ENCODE measurements around the gene GALNS. TPM values are rescaled to one million over a fixed set of nuclear protein-coding genes. Genes with fewer than 3 reads are reported as not detected.

The GALNS gene
- polyA plus RNA-seq, 1 donor from 2014 or later = 8.4 TPM

- Mint-ChIP-seq H3K36me3 (no peaks in the 10 kb centered on the region), H3K27ac (no peak overlapping the region), H3K4me3 (no peak overlapping the region), H3K27me3 (no peaks in the 10 kb centered on the region), H3K4me1 (peaks cover 0 to 6% (median 0%) of the 10 kb centered on the region in 3 donors), H3K9me3 (no peaks in the 10 kb centered on the region)
Measured at GRCh38 chr16:88818575-88818874, 38.2 kb downstream of the GALNS start.

- Mint-ChIP-seq H3K4me1 (peaks cover 0 to 6% (median 0%) of the 10 kb centered on the region in 3 donors), H3K9me3 (no peaks in the 10 kb centered on the region), H3K27ac (no peak overlapping the region), H3K36me3 (no peaks in the 10 kb centered on the region), H3K27me3 (no peaks in the 10 kb centered on the region), H3K4me3 (no peak overlapping the region)
Measured at GRCh38 chr16:88817785-88818574, 38.8 kb downstream of the GALNS start.

GRCh38 chr16:88816736-88817535 lies 39.8 kb downstream of the GALNS start:
- H3K27me3 Mint-ChIP-seq = no peaks in the 10 kb centered on the region
- H3K4me3 Mint-ChIP-seq = peak overlapping the region in 1 of 4 donors; percentile 17
- H3K9me3 Mint-ChIP-seq = no peaks in the 10 kb centered on the region
- H3K27ac Mint-ChIP-seq = peak overlapping the region in 1 of 3 donors; percentile 35
- no peaks in the 10 kb centered on the region for H3K36me3 Mint-ChIP-seq
- peaks cover 0 to 6% (median 2%) of the 10 kb centered on the region in 3 donors for H3K4me1 Mint-ChIP-seq

GRCh38 chr16:88815901-88816589 lies 40.7 kb downstream of the GALNS start:
- Mint-ChIP-seq H3K27me3 (no peaks in the 10 kb centered on the region), H3K36me3 (no peaks in the 10 kb centered on the region), H3K9me3 (no peaks in the 10 kb centered on the region), H3K4me1 (peaks cover 0 to 6% (median 3%) of the 10 kb centered on the region in 3 donors), H3K27ac (peak overlapping the region in 1 of 3 donors; percentile 32), H3K4me3 (no peak overlapping the region)

- no peaks in the 10 kb centered on the region for H3K27me3 Mint-ChIP-seq
- no peaks in the 10 kb centered on the region for H3K36me3 Mint-ChIP-seq
- H3K4me1 Mint-ChIP-seq = peaks cover 0 to 6% (median 4%) of the 10 kb centered on the region in 3 donors
- peak overlapping the region in 1 of 3 donors; percentile 46 for H3K27ac Mint-ChIP-seq
- H3K4me3 Mint-ChIP-seq = no peak overlapping the region
- no peaks in the 10 kb centered on the region for H3K9me3 Mint-ChIP-seq
Measured at GRCh38 chr16:88815227-88815626, 41.5 kb downstream of the GALNS start.

DNA sequence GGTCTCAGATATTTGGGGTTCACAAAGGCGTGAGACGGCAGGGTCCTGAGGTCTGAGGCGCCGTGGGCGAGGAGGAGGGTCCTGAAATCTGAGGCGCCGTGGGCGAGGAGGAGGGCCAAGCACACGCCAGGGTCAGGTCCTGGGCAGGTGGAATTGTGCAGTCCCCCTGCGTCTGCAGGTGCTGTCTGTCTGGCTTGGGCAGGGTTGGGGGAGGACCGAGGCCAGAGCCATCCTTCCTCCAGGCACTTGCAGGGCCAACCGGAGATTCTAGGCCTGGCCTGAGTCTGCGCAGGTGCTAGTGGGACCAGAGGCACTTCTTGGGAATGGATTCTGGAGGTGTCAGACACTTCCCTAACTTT lies 42.6 kb downstream of the GALNS start:
- Mint-ChIP-seq H3K27me3 (no peaks in the 10 kb centered on the region), H3K36me3 (no peaks in the 10 kb centered on the region), H3K27ac (peak overlapping the region in 1 of 3 donors; percentile 78), H3K4me3 (peak overlapping the region in 2 of 4 donors; percentile 23 to 75), H3K4me1 (peaks cover 0 to 8% (median 6%) of the 10 kb centered on the region in 3 donors), H3K9me3 (no peaks in the 10 kb centered on the region)

- H3K36me3 Mint-ChIP-seq = no peaks in the 10 kb centered on the region
- H3K27ac Mint-ChIP-seq = peak overlapping the region in 1 of 3 donors; percentile 78
- no peaks in the 10 kb centered on the region for H3K27me3 Mint-ChIP-seq
- H3K4me1 Mint-ChIP-seq = peaks cover 0 to 8% (median 6%) of the 10 kb centered on the region in 3 donors
- H3K9me3 Mint-ChIP-seq = no peaks in the 10 kb centered on the region
- peak overlapping the region in 2 of 4 donors; percentile 23 to 75 for H3K4me3 Mint-ChIP-seq
Measured at GRCh38 chr16:88813269-88814143, 43.2 kb downstream of the GALNS start.

DNA sequence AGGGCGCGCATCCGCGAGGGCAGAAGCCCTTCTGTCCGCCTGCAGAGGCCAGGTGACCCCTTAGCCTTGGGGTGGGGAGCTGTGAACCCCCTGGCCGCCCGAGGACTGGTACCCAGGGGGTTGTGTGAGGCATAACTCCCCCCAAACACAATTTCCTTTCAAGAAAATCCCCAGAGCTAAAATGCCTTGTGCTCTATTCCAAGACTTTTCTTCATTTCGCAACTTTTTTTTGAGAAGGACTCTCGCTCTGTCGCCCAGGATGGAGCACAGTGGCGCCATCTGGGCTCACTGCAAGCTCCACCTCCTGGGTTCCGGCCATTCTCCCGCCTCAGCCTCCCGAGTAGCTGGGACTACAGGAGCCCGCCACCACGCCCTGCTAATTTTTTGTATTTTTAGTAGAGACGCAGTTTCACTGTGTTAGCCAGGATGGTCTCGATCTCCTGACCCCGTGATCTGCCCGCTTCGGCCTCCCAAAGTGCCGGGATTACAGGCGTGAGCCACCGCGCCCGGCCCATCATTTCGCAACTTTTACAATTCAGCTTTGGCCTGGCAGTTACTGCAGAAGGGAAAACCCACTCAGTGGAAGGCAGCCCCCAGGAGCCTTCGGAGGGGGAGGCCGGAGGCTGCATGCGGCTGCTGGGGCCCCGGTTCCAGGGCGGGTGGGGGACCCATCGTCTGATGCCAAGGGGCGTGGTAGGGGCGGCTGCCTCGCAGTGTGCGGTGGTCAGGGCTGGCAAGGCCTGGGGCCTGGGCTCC lies 44.1 kb downstream of the GALNS start:
- no peaks in the 10 kb centered on the region for H3K36me3 Mint-ChIP-seq
- H3K4me1 Mint-ChIP-seq = peaks cover 0 to 8% (median 6%) of the 10 kb centered on the region in 3 donors
- H3K27ac Mint-ChIP-seq = peak overlapping the region in 2 of 3 donors; percentile 31 to 81
- H3K4me3 Mint-ChIP-seq = peak overlapping the region; percentile 66 to 90 (median 78)
- H3K9me3 Mint-ChIP-seq = no peaks in the 10 kb centered on the region
- H3K27me3 Mint-ChIP-seq = no peaks in the 10 kb centered on the region

GRCh38 chr16:88811769-88812512 lies 44.8 kb downstream of the GALNS start, which contains the start of gene APRT:
APRT (minus strand) TSS chr16:88811928; CDS start chr16:88811899, 29 bp downstream.
- peaks cover 0 to 8% (median 6%) of the 10 kb centered on the region in 3 donors for H3K4me1 Mint-ChIP-seq

GRCh38 chr16:88810912-88811768 lies 45.6 kb downstream of the GALNS start:
- Mint-ChIP-seq H3K36me3 (no peaks in the 10 kb centered on the region), H3K9me3 (no peaks in the 10 kb centered on the region), H3K27ac (peak overlapping the region; percentile 81 to 93 (median 89)), H3K4me3 (peak overlapping the region; percentile 86 to 97 (median 92)), H3K4me1 (peaks cover 0 to 8% (median 6%) of the 10 kb centered on the region in 3 donors), H3K27me3 (no peaks in the 10 kb centered on the region)

More at GRCh38 chr16:88811769-88812512, 44.8 kb downstream of the GALNS start, which contains the start of gene APRT:
- Mint-ChIP-seq H3K4me3 (peak within 1 kb of the TSS; percentile 86 to 97 (median 92)), H3K36me3 (no peaks in the 10 kb centered on the region), H3K27ac (peak within 1 kb of the TSS; percentile 81 to 96 (median 89)), H3K27me3 (no peaks in the 10 kb centered on the region), H3K9me3 (no peaks in the 10 kb centered on the region)

DNA sequence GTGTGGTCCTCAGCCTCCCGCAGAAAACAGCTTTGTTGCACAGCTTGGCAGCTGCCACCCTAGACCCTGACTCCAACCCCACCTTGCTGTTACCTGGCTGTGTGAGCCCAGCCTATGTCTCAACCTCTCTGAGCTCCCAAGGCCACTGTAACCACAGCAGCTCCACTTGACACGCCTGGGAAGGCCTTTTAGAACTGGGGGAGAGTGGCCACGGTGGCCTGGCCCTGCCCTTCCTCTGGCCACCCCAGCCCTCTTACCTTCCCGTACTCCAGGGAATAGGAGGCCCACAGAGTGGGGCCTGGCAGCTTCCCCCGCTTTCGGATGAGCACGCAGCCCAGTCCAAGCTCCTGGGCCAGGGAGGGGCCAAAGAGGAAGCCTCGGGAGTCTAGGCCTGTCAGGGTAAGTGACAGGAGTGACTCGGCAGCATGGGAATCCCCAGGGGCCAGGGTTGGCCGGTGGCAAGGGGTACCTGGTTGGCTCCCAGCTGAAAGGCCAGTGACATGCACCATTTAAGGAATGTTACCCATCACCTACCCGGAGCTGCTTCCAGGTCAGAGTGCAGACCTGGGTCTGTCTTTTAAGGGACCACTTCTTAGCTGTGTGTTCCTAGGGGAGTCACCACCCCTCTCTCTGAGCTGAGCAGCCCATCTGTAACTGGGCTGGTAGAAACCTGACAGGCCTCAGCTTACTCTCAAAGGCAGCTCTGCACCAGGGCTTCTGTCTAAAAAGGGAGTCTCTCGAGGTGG lies 46.4 kb downstream of the GALNS start:
- peaks cover 0 to 8% (median 6%) of the 10 kb centered on the region in 3 donors for H3K4me1 Mint-ChIP-seq
- H3K27me3 Mint-ChIP-seq = no peaks in the 10 kb centered on the region
- H3K27ac Mint-ChIP-seq = peak overlapping the region; percentile 5 to 89 (median 81)
- no peaks in the 10 kb centered on the region for H3K9me3 Mint-ChIP-seq
- H3K36me3 Mint-ChIP-seq = no peaks in the 10 kb centered on the region
- peak overlapping the region; percentile 86 to 97 (median 92) for H3K4me3 Mint-ChIP-seq

Measured in IgD-negative memory B cell (primary cell).